ENCODE data around the gene FFAR3.
"Not testable (repeated sequence)": the region's sequence is repeated elsewhere in the genome, so short reads cannot be mapped to it uniquely, and the experiment has no call there.

The FFAR3 gene

DNA sequence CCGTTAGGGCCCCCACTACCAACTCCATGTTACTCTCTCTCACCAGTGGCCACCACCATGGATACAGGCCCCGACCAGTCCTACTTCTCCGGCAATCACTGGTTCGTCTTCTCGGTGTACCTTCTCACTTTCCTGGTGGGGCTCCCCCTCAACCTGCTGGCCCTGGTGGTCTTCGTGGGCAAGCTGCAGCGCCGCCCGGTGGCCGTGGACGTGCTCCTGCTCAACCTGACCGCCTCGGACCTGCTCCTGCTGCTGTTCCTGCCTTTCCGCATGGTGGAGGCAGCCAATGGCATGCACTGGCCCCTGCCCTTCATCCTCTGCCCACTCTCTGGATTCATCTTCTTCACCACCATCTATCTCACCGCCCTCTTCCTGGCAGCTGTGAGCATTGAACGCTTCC lies 574 bp downstream of the FFAR3 start:
- H3K4me3 ChIP-seq (ENCODE audit: insufficient read depth in 1 of 2, low read depth in 1 of 2, low read length in 2 of 2); H2BK15ac ChIP-seq (ENCODE audit: low read depth, poor library complexity, severe bottlenecking); H3K79me1 ChIP-seq (replicated peaks; ENCODE audit: low read length, poor library complexity, severe bottlenecking); H2BK120ac ChIP-seq (ENCODE audit: low read depth, low read length); H3K36me3 ChIP-seq (ENCODE audit: control insufficient read depth in 1 of 2, insufficient read depth in 2 of 2, low read depth in 1 of 2, low read length in 2 of 2); H3K9ac ChIP-seq (ENCODE audit: low read length); H2BK12ac ChIP-seq (ENCODE audit: low read length in 2 of 2); H3K23ac ChIP-seq (ENCODE audit: low read length in 2 of 2); H2BK5ac ChIP-seq (ENCODE audit: low read depth, low read length, poor library complexity, severe bottlenecking); H2AK5ac ChIP-seq (ENCODE audit: low read length, severe bottlenecking); H3K4me1 ChIP-seq (ENCODE audit: control insufficient read depth, insufficient read depth, low read depth, low read length); H3K9me3 ChIP-seq (ENCODE audit: control insufficient read depth, low read length); H2AFZ ChIP-seq (ENCODE audit: low read depth, low read length); H3K4me2 ChIP-seq (ENCODE audit: low read length, poor library complexity, severe bottlenecking); H4K91ac ChIP-seq (ENCODE audit: low read length); H3K27ac ChIP-seq (ENCODE audit: low read length, poor library complexity, severe bottlenecking); DNase-seq; H3K14ac ChIP-seq (ENCODE audit: low read length in 2 of 2); H4K8ac ChIP-seq (ENCODE audit: low read length); H3K18ac ChIP-seq (ENCODE audit: low read depth in 1 of 2, low read length in 2 of 2); H3K4ac ChIP-seq (ENCODE audit: low read depth in 1 of 2, low read length in 2 of 2): not testable (repeated sequence)
- WGBS: no CpG with 5 or more reads among the region's 16 CpGs
- H3K27me3 ChIP-seq (ENCODE audit: control insufficient read depth in 1 of 2, insufficient read depth in 1 of 2, low read length in 2 of 2): peaks cover 9 to 39% of the 10 kb centered on the region in 2 experiments

DNA sequence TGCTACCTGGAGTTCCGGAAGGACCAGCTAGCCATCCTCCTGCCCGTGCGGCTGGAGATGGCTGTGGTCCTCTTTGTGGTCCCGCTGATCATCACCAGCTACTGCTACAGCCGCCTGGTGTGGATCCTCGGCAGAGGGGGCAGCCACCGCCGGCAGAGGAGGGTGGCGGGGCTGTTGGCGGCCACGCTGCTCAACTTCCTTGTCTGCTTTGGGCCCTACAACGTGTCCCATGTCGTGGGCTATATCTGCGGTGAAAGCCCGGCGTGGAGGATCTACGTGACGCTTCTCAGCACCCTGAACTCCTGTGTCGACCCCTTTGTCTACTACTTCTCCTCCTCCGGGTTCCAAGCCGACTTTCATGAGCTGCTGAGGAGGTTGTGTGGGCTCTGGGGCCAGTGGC lies 1.1 kb downstream of the FFAR3 start:
- not testable (repeated sequence) for H3K79me1 ChIP-seq (replicated peaks; ENCODE audit: low read length, poor library complexity, severe bottlenecking); H3K4ac ChIP-seq (ENCODE audit: low read depth in 1 of 2, low read length in 2 of 2); DNase-seq; H4K91ac ChIP-seq (ENCODE audit: low read length); H3K9me3 ChIP-seq (ENCODE audit: control insufficient read depth, low read length); H4K8ac ChIP-seq (ENCODE audit: low read length); H2AFZ ChIP-seq (ENCODE audit: low read depth, low read length); H3K4me2 ChIP-seq (ENCODE audit: low read length, poor library complexity, severe bottlenecking); H2AK5ac ChIP-seq (ENCODE audit: low read length, severe bottlenecking); H3K18ac ChIP-seq (ENCODE audit: low read depth in 1 of 2, low read length in 2 of 2); H3K9ac ChIP-seq (ENCODE audit: low read length); H2BK5ac ChIP-seq (ENCODE audit: low read depth, low read length, poor library complexity, severe bottlenecking); H3K4me1 ChIP-seq (ENCODE audit: control insufficient read depth, insufficient read depth, low read depth, low read length); H3K14ac ChIP-seq (ENCODE audit: low read length in 2 of 2); H2BK120ac ChIP-seq (ENCODE audit: low read depth, low read length); H3K23ac ChIP-seq (ENCODE audit: low read length in 2 of 2); H2BK12ac ChIP-seq (ENCODE audit: low read length in 2 of 2); H2BK15ac ChIP-seq (ENCODE audit: low read depth, poor library complexity, severe bottlenecking); H3K36me3 ChIP-seq (ENCODE audit: control insufficient read depth in 1 of 2, insufficient read depth in 2 of 2, low read depth in 1 of 2, low read length in 2 of 2); H3K27ac ChIP-seq (ENCODE audit: low read length, poor library complexity, severe bottlenecking); H3K4me3 ChIP-seq (ENCODE audit: insufficient read depth in 1 of 2, low read depth in 1 of 2, low read length in 2 of 2)
- peaks cover 9 to 42% of the 10 kb centered on the region in 2 experiments for H3K27me3 ChIP-seq (ENCODE audit: control insufficient read depth in 1 of 2, insufficient read depth in 1 of 2, low read length in 2 of 2)
- WGBS: 96% methylated on average over 5 of the region's 21 CpGs

DNA sequence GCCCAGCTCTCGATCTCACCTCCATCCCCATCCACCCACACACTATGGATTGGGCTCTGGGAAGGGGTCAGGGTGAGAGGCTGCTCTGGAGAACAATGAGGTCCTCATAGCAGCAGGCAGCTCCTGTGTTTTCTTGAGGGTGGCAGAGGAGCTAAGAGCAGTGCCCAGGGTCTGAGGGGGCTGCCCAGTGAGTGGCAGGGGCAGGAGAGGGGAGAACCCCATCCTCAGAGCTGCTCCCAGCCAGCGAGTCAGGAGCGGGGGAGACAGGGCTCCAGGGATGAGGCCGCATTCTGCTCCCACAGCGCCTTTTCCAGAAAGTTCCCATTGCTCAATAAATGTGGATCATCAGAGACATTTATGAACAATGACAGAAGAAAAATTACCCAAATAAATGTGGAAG lies 1.8 kb downstream of the FFAR3 start:
- not testable (repeated sequence) for DNase-seq; H3K36me3 ChIP-seq (ENCODE audit: control insufficient read depth in 1 of 2, insufficient read depth in 2 of 2, low read depth in 1 of 2, low read length in 2 of 2); H3K4me2 ChIP-seq (ENCODE audit: low read length, poor library complexity, severe bottlenecking); H3K27ac ChIP-seq (ENCODE audit: low read length, poor library complexity, severe bottlenecking); H2BK15ac ChIP-seq (ENCODE audit: low read depth, poor library complexity, severe bottlenecking); H3K14ac ChIP-seq (ENCODE audit: low read length in 2 of 2); H2BK120ac ChIP-seq (ENCODE audit: low read depth, low read length); H4K8ac ChIP-seq (ENCODE audit: low read length); H4K91ac ChIP-seq (ENCODE audit: low read length); H2BK5ac ChIP-seq (ENCODE audit: low read depth, low read length, poor library complexity, severe bottlenecking); H3K9me3 ChIP-seq (ENCODE audit: control insufficient read depth, low read length); H3K18ac ChIP-seq (ENCODE audit: low read depth in 1 of 2, low read length in 2 of 2); H3K79me1 ChIP-seq (replicated peaks; ENCODE audit: low read length, poor library complexity, severe bottlenecking); H3K9ac ChIP-seq (ENCODE audit: low read length); H3K23ac ChIP-seq (ENCODE audit: low read length in 2 of 2); H3K4ac ChIP-seq (ENCODE audit: low read depth in 1 of 2, low read length in 2 of 2); H2AFZ ChIP-seq (ENCODE audit: low read depth, low read length); H3K4me1 ChIP-seq (ENCODE audit: control insufficient read depth, insufficient read depth, low read depth, low read length); H2AK5ac ChIP-seq (ENCODE audit: low read length, severe bottlenecking); H2BK12ac ChIP-seq (ENCODE audit: low read length in 2 of 2); H3K4me3 ChIP-seq (ENCODE audit: insufficient read depth in 1 of 2, low read depth in 1 of 2, low read length in 2 of 2)
- peaks cover 9 to 44% of the 10 kb centered on the region in 2 experiments for H3K27me3 ChIP-seq (ENCODE audit: control insufficient read depth in 1 of 2, insufficient read depth in 1 of 2, low read length in 2 of 2)
- no CpG with 5 or more reads among the region's 5 CpGs for WGBS

DNA sequence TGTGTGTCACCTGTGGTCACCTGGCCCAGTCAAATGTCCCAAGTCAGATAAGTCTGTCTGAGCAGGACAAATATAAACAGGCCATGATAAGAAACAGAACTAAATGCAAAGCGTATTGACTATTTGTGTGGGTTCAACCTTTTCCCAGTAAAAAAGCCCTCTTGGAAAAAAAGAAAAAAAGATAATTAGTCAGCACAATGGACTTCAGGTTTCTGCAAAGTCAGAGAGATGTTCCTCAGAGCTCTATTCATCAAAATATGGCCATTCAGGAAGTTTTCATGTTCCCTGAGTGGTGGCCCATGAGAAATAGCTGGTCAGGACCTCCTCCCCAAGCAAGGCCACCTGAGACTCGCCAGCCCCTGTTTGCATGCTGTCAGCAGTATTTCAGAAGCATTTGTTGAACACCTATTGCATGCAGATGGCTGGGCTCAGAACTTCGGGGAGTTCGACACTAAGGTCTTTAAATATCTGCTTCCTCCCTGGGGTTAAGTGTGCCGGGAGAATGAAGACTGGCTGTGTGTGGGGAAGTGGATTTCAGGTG lies 2.7 kb downstream of the FFAR3 start:
- Histone ChIP-seq H2BK5ac (ENCODE audit: low read depth, low read length, poor library complexity, severe bottlenecking) (no peak overlapping the region), H3K23ac (ENCODE audit: low read length in 2 of 2) (no peak overlapping the region), H3K79me1 (replicated peaks; ENCODE audit: low read length, poor library complexity, severe bottlenecking) (no peaks in the 10 kb centered on the region), H3K9me3 (ENCODE audit: control insufficient read depth, low read length) (no peaks in the 10 kb centered on the region), H4K8ac (ENCODE audit: low read length) (no peak overlapping the region), H3K4me2 (ENCODE audit: low read length, poor library complexity, severe bottlenecking) (no peak overlapping the region), H3K27ac (ENCODE audit: low read length, poor library complexity, severe bottlenecking) (no peak overlapping the region), H2AFZ (ENCODE audit: low read depth, low read length) (no peak overlapping the region), H3K27me3 (ENCODE audit: control insufficient read depth in 1 of 2, insufficient read depth in 1 of 2, low read length in 2 of 2) (peaks cover under 1 to 43% of the 10 kb centered on the region in 2 experiments), H2AK5ac (ENCODE audit: low read length, severe bottlenecking) (no peak overlapping the region), H3K14ac (ENCODE audit: low read length in 2 of 2) (no peak overlapping the region), H3K9ac (ENCODE audit: low read length) (no peak overlapping the region), H3K4me1 (ENCODE audit: control insufficient read depth, insufficient read depth, low read depth, low read length) (no peaks in the 10 kb centered on the region), H2BK120ac (ENCODE audit: low read depth, low read length) (no peak overlapping the region), H2BK12ac (ENCODE audit: low read length in 2 of 2) (no peak overlapping the region), H3K4ac (ENCODE audit: low read depth in 1 of 2, low read length in 2 of 2) (no peak overlapping the region), H2BK15ac (ENCODE audit: low read depth, poor library complexity, severe bottlenecking) (no peak overlapping the region), H3K18ac (ENCODE audit: low read depth in 1 of 2, low read length in 2 of 2) (no peak overlapping the region), H4K91ac (ENCODE audit: low read length) (no peak overlapping the region), H3K4me3 (ENCODE audit: insufficient read depth in 1 of 2, low read depth in 1 of 2, low read length in 2 of 2) (no peak overlapping the region), H3K36me3 (ENCODE audit: control insufficient read depth in 1 of 2, insufficient read depth in 2 of 2, low read depth in 1 of 2, low read length in 2 of 2) (no peaks in the 10 kb centered on the region)
- no peak for DNase-seq
- 58% methylated on average over 4 of the region's 5 CpGs for WGBS

Measured in mesenchymal stem cell (in vitro differentiated cells and primary cell).